ENCODE data around the gene ATP8B3.

GRCh38 chr19:1829958-1830357 is 17.9 kb upstream of the ATP8B3 start:
- TF ChIP-seq POLR2AphosphoS5 (IDR thresholded peaks at IDR 0.05; ENCODE audit: low read depth, low read length) = no peak
- no peak for TF ChIP-seq REST (IDR thresholded peaks at IDR 0.05; ENCODE audit: insufficient read depth in 1 of 2, low read depth in 2 of 2, low read length in 2 of 2)
- TF ChIP-seq SIN3A (IDR thresholded peaks at IDR 0.05; ENCODE audit: borderline replicate concordance, insufficient read depth, low read length) = no peak
- no peak for TF ChIP-seq FOXP2 (optimal IDR thresholded peaks at IDR 0.05; ENCODE audit: borderline replicate concordance, extremely low read depth, extremely low read length, insufficient read depth)
- no peak for TF ChIP-seq TAF1 (IDR thresholded peaks at IDR 0.05; ENCODE audit: borderline replicate concordance, insufficient read depth, low read length)
